ENCODE data around the gene DOK5.

DOK5 gene

GRCh38 chr20:54654450-54654849, 179.1 kb downstream of the DOK5 start:
- DNase-seq: no peak
- in situ Hi-C loops (cut with MboI; ENCODE audit: low pct_unique_long_range_greater_than_20kb, low sequenced_read_pairs): no loop called here

DNA sequence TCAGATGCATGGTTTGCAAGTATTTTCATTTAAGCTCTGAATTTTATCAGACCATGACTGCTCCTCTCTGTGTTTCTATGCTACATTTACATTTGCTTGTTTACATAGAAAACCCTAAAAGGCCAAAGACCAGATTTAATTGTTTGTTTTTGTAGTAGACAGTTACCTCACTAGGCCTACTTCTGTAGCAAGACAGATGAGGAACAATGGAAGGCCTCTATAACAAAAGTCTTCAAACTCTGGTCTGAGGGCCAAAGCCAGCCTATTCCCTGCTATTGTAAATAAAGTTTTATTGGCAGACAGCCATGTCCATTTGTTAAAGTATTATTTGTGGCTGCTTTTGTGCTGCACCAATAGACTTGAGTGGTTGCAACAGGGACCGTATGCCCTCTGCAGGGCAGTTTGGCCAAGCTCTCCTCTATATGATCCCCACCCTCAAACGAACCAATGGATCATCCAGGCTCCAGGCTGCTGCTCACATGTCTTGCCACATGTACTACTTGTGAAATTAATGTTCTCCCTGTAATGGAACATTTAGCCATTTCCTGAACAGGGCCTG, 182.0 kb downstream of the DOK5 start:
- in situ Hi-C loops (cut with MboI; ENCODE audit: low pct_unique_long_range_greater_than_20kb, low sequenced_read_pairs): no loop called here

GRCh38 chr20:54658525-54658924, 183.1 kb downstream of the DOK5 start:
- DNase-seq: no peak
- in situ Hi-C loops (cut with MboI; ENCODE audit: low pct_unique_long_range_greater_than_20kb, low sequenced_read_pairs): no loop called here

More for the DNA sequence above, 182.0 kb downstream of the DOK5 start:
- no peak for DNase-seq

GRCh38 chr20:54661265-54661664, 185.9 kb downstream of the DOK5 start:
- in situ Hi-C loops (cut with MboI; ENCODE audit: low pct_unique_long_range_greater_than_20kb, low sequenced_read_pairs): no loop called here
- DNase-seq: no peak

GRCh38 chr20:54661880-54662465, 186.6 kb downstream of the DOK5 start:
- in situ Hi-C loops (cut with MboI; ENCODE audit: low pct_unique_long_range_greater_than_20kb, low sequenced_read_pairs): no loop called here
- DNase-seq: no peak

GRCh38 chr20:54665812-54666211, 190.4 kb downstream of the DOK5 start:
- in situ Hi-C loops (cut with MboI; ENCODE audit: low pct_unique_long_range_greater_than_20kb, low sequenced_read_pairs): no loop called here

GRCh38 chr20:54668271-54669039, 193.1 kb downstream of the DOK5 start:
- peak; percentile 19 for DNase-seq
- in situ Hi-C loops (cut with MboI; ENCODE audit: low pct_unique_long_range_greater_than_20kb, low sequenced_read_pairs): no loop called here

More at GRCh38 chr20:54665812-54666211, 190.4 kb downstream of the DOK5 start:
- no peak for DNase-seq

- in situ Hi-C loops (cut with MboI; ENCODE audit: low pct_unique_long_range_greater_than_20kb, low sequenced_read_pairs): no loop called here
- DNase-seq: no peak
These were observed 193.6 kb downstream of the DOK5 start for GRCh38 chr20:54669040-54669363.

- in situ Hi-C loops (cut with MboI; ENCODE audit: low pct_unique_long_range_greater_than_20kb, low sequenced_read_pairs): no loop called here
- DNase-seq: no peak
These were observed 202.9 kb downstream of the DOK5 start for GRCh38 chr20:54678253-54678652.

- in situ Hi-C loops (cut with MboI; ENCODE audit: low pct_unique_long_range_greater_than_20kb, low sequenced_read_pairs): no loop called here
- no peak for DNase-seq
These were observed 205.0 kb downstream of the DOK5 start for GRCh38 chr20:54680439-54680838.

GRCh38 chr20:54680872-54681619, 205.7 kb downstream of the DOK5 start:
- peak; percentile 79 for DNase-seq
- in situ Hi-C loops (cut with MboI; ENCODE audit: low pct_unique_long_range_greater_than_20kb, low sequenced_read_pairs): no loop called here

GRCh38 chr20:54681869-54682268, 206.5 kb downstream of the DOK5 start:
- DNase-seq: no peak
- in situ Hi-C loops (cut with MboI; ENCODE audit: low pct_unique_long_range_greater_than_20kb, low sequenced_read_pairs): no loop called here

- no peak for DNase-seq
- in situ Hi-C loops (cut with MboI; ENCODE audit: low pct_unique_long_range_greater_than_20kb, low sequenced_read_pairs): no loop called here
These were observed 213.1 kb downstream of the DOK5 start for GRCh38 chr20:54688476-54688875.

DNA sequence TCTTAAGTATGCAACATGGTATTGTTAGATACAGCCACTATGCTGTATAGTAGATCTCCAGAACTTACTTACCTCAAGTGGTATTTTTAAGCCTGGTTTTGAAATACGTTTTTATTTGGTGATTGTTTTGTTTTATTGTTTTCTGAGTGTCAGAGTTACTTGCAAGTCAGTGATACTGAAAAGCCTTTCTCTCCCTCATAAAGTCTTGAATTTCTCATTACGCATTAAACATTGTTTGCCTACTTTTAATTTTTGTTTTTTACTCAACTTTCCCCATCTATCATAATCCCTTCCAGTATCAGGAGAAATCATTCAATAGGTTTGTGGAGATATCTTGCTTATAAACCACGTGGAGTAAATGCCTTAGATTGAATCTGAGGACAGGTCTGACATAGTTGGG, 214.9 kb downstream of the DOK5 start:
- in situ Hi-C loops (cut with MboI; ENCODE audit: low pct_unique_long_range_greater_than_20kb, low sequenced_read_pairs): no loop called here
- DNase-seq: no peak

- in situ Hi-C loops (cut with MboI; ENCODE audit: low pct_unique_long_range_greater_than_20kb, low sequenced_read_pairs): no loop called here
- no peak for DNase-seq
These were observed 215.9 kb downstream of the DOK5 start for GRCh38 chr20:54691327-54691726.

DNA sequence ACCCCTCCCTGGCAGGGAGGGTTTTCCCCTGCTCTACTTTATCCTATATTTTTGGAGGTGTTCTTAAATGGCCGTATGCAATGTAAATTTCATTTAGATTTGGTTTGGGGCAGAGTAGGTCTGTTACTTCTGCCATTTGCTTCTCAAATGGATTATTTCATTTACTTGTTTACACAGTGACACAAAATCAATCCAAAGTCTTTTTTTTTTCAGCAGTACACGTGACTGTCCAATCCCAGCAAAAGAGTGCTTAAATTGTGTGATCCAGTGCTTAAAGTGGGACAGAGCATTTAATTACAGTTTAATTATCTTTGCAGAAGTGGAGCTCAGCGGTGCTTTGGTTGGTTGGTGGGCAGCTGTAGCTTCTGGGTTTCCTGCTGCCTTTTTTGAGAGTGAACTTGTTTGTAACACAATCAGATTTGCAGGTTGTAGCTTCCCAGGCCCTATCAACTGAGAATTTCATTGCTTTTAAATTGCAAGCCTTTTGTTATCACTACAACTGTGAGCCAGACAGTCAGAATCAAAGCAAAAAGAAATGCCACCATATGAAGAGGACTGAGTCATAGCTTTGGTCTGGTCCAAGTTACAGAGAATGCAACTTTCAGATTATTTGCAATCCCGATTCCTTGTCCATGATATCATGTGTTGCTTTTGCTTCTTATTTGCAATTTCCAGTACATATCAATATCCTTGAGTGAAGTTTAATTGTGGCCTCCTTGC, 216.9 kb downstream of the DOK5 start:
- no peak for DNase-seq
- in situ Hi-C loops (cut with MboI; ENCODE audit: low pct_unique_long_range_greater_than_20kb, low sequenced_read_pairs): no loop called here

- in situ Hi-C loops (cut with MboI; ENCODE audit: low pct_unique_long_range_greater_than_20kb, low sequenced_read_pairs): no loop called here
- no peak for DNase-seq
These were observed 219.1 kb downstream of the DOK5 start for GRCh38 chr20:54694516-54694915.

- DNase-seq: no peak
- in situ Hi-C loops (cut with MboI; ENCODE audit: low pct_unique_long_range_greater_than_20kb, low sequenced_read_pairs): no loop called here
These were observed 223.0 kb downstream of the DOK5 start for GRCh38 chr20:54698373-54698772.

Measured in KBM-7 (cell line).